H7 (cell line): ENCODE measurements around the gene FADS6. TPM values are rescaled to one million over a fixed set of nuclear protein-coding genes. Genes with fewer than 3 reads are reported as not detected.

ENCODE experiments used
- DNase-seq: peaks from one replicate; pipeline ENCODE4 v3.0.0; 2012
- H3K27me3 ChIP-seq: 2 replicates; pipeline ENCODE4 v1.6.0; 2011; ENCODE audit warnings: mild to moderate bottlenecking, low read length; ENCODE audit not compliant: control insufficient read depth, insufficient read depth
- H3K36me3 ChIP-seq: replicated peaks from 2 replicates; pipeline ENCODE4 v1.5.1; 2011; ENCODE audit warnings: low read length; ENCODE audit not compliant: control insufficient read depth, insufficient read depth
- H3K4me3 ChIP-seq: 2 replicates; pipeline ENCODE4 v1.5.1; 2011; ENCODE audit warnings: low read depth, mild to moderate bottlenecking, control low read depth, low read length, moderate library complexity; ENCODE audit not compliant: insufficient read depth
- total RNA-seq: library from RNA; depleted of rRNA; stranded (reverse); fragments of >200 nt; shearing (Covaris generic); gene quantifications from 2 replicates; pipeline ENCODE4 v1.2.3, GENCODE V29; 2014

Gene FADS6
- total RNA-seq, 1 experiment from 2014 or later: not detected

GRCh38 chr17:74860872-74861661, 32.4 kb downstream of the FADS6 start:
- peak; percentile 88 for DNase-seq
- Histone ChIP-seq H3K4me3 (peak overlapping the region; percentile 17; the same call in 1 of the 2 replicates), H3K36me3 (peaks cover 4% of the 10 kb centered on the region), H3K27me3 (peaks cover 59% of the 10 kb centered on the region)

GRCh38 chr17:74860229-74860871, 33.1 kb downstream of the FADS6 start:
- peaks cover 66% of the 10 kb centered on the region for H3K27me3 ChIP-seq

GRCh38 chr17:74859459-74860228, 33.8 kb downstream of the FADS6 start, which contains the start of gene GRIN2C:
TSS of gene GRIN2C (minus strand) at chr17:74859885. CDS start at chr17:74855092, 4,793 bp downstream.
- peak within 1 kb of the TSS; percentile 17; the same call in 1 of the 2 replicates for H3K4me3 ChIP-seq
- peaks cover 2% of the 10 kb centered on the region for H3K36me3 ChIP-seq
- peaks cover 73% of the 10 kb centered on the region for H3K27me3 ChIP-seq
- DNase-seq: peak; percentile 94

More at GRCh38 chr17:74860229-74860871, 33.1 kb downstream of the FADS6 start:
- Histone ChIP-seq H3K4me3 (peak overlapping the region; percentile 17; the same call in 1 of the 2 replicates), H3K36me3 (peaks cover 3% of the 10 kb centered on the region)
- peak; percentile 88 for DNase-seq

DNA sequence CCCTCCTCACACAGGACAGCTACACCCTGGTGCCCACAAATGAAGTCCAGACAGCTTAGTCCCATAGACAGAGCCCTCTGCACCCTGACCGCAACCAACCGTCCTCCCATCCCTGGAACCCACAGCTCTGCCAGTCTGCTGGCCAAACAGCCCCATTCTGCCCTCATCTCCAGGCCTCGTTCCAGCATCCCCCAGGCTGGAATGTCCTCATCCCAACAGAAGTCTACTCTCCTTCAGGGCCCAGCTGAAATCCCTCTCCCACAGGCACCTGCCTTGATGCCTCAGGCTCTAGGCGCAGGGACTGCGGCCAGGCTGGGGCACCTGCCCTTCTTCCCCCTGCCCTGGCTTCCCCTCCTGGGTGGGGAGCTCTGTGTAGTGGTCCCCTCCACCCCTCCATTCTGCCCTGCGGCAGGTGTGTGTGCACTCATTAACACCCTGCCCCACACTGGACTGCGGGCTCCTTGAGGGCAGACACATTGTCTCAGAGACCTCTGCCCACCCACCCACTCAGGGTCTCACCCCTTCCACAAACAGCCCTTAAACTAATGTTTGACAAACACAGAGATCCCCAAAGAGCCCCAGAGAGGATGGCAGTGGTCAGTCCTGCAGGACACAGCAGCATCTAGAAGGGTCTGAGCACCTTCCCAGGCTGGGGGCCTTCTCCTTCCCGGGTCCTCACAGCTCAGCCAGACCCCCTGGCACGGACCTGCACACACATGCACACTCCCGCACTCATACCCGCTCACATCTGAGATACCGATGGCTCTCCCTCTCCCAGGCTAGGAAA, 34.6 kb downstream of the FADS6 start:
- H3K27me3 ChIP-seq: peaks cover 80% of the 10 kb centered on the region
- H3K4me3 ChIP-seq: no peak overlapping the region
- DNase-seq: peak; percentile 62
- peaks cover 2% of the 10 kb centered on the region for H3K36me3 ChIP-seq

GRCh38 chr17:74857191-74857590, 36.2 kb downstream of the FADS6 start:
- Histone ChIP-seq H3K27me3 (peaks cover 90% of the 10 kb centered on the region), H3K4me3 (no peak overlapping the region), H3K36me3 (no peaks in the 10 kb centered on the region)
- no peak for DNase-seq

DNA sequence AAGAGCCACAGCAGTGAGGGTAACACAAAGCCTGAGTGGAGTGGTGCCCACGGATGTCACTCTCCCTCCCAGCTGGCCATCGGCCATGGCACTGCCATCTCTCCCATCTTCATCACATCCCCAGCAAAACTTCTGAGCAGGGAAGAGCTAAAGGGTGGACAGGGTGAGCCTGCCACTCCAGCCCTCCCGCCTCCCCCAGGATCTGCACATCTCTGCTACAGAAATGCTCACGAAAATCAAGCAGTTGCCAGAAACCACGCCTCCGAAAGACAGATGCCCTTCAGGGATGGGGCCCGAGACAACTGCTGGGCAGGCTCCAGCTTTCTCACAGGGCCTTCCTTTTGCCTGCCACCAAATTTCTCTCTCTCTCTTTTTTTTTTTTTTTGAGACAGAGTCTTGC, 37.3 kb downstream of the FADS6 start:
- peaks cover 92% of the 10 kb centered on the region for H3K27me3 ChIP-seq
- no peak for DNase-seq
- H3K4me3 ChIP-seq: no peak overlapping the region
- no peaks in the 10 kb centered on the region for H3K36me3 ChIP-seq

DNA sequence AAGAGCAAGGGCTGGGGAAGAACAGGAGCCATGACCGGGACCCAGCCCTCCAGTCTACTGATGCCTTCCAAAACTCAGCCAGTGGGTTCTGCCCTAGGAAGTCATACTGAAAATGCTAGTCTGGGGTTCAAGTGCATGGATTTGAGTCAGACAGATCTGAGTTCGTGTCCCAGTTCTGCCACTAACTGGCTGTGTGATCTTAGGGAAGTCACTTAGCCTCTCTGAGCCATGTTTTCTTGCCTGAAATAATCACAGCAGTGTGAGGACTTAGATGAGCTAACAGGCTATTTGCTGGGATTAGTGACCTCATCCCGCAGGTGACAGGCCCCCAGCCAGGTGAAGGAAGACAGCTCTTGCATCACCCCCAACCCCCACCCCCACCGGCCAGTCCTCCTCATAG, 38.1 kb downstream of the FADS6 start:
- Histone ChIP-seq H3K4me3 (no peak overlapping the region), H3K36me3 (no peaks in the 10 kb centered on the region), H3K27me3 (peaks cover 92% of the 10 kb centered on the region)
- no peak for DNase-seq

- Histone ChIP-seq H3K27me3 (peaks cover 90% of the 10 kb centered on the region), H3K36me3 (no peaks in the 10 kb centered on the region), H3K4me3 (no peak overlapping the region)
- no peak for DNase-seq
These were observed 38.6 kb downstream of the FADS6 start for GRCh38 chr17:74854792-74855191.

GRCh38 chr17:74853669-74854068, 39.8 kb downstream of the FADS6 start:
- DNase-seq: no peak
- Histone ChIP-seq H3K27me3 (peaks cover 85% of the 10 kb centered on the region), H3K36me3 (no peaks in the 10 kb centered on the region), H3K4me3 (no peak overlapping the region)

DNA sequence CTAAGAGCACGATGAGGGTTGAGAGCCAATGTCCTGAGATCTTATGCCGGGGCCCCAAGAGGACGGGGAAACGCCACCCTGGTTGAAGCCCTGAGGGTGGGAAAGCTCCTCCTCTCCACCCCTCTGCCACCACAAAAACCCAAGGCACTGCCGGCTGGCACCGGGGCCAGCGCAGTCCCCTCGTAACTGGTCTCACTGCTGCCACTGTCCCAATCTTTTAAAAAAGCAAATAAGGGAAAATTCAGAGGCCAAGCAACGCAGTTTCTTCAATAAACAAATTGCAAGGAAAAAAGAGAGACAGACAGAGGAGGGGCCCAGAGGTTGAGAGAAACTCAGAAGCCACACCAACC, 40.4 kb downstream of the FADS6 start:
- no peak for DNase-seq
- peaks cover 80% of the 10 kb centered on the region for H3K27me3 ChIP-seq
- no peaks in the 10 kb centered on the region for H3K36me3 ChIP-seq
- peak overlapping the region; percentile 51 for H3K4me3 ChIP-seq

DNA sequence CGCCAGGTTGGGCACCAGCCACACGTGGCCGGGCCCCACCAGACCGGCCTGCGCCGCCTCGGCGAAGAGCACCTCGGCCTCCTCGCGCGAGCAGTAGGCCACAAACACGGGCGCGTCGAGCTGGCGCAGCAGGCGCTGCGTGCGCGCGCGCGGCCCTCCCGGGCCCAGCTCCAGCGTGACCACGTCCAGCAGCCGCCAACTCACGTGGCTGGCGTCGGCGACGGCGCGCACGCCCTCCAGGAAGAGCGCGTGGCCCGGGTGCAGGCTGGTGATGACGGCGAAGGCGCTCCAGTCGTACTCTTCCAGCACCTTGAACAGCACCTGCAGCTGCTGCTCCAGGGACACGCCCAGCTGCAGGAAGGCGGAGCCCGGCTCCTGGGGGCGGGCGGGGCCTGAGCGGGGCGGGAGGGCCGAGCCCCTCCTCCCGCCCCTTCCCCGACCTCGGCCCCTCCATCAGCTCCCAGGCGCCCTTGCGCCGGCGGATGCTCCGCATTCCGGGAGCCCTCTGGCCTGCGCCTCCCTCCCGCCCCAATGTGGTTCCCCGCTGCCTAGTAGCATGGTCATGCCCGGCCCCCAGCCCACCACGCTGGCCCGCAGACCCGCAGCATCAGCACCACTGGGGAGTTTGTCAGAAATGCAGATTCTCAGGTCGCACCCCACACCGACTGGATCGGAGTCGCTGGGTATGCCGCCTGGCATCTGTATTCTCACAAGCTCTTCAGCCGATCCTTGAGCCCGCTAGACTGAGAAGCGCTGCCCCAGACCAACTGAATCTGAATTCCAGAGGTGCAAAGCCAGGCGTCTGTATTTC, 41.0 kb downstream of the FADS6 start:
- Histone ChIP-seq H3K4me3 (peak overlapping the region; percentile 51), H3K27me3 (peaks cover 78% of the 10 kb centered on the region), H3K36me3 (no peaks in the 10 kb centered on the region)
- DNase-seq: peak; percentile 98

GRCh38 chr17:74851612-74852236, 41.7 kb downstream of the FADS6 start:
- no peak overlapping the region for H3K4me3 ChIP-seq
- DNase-seq: peak; percentile 56
- H3K27me3 ChIP-seq: peaks cover 70% of the 10 kb centered on the region
- no peaks in the 10 kb centered on the region for H3K36me3 ChIP-seq

DNA sequence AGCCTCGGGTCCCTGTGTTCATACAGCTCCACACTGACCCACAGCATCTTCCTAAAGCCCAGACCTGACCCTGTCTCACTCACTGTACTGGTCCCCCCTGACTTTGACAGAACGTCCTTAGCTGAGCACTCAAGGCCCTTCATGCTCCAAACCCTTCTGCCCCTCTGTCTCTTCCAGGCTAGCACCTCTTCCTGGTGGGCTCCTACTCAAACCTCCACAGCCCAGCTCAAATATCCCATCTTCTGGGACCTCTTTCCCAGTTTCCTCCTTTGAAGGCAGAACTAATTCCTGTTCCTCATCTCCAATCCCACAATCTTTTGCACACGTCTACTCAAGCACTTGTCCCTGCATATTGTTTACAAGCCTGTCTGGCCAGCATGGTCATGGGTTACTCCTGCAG, 42.5 kb downstream of the FADS6 start:
- H3K27me3 ChIP-seq: peaks cover 70% of the 10 kb centered on the region

More for the DNA sequence above, 42.5 kb downstream of the FADS6 start:
- Histone ChIP-seq H3K4me3 (no peak overlapping the region), H3K36me3 (no peaks in the 10 kb centered on the region)
- DNase-seq: no peak
